GM19193 (cell line): ENCODE results near the gene IFI27.

ENCODE experiments used
- POLR2A ChIP-seq: IDR thresholded peaks from 4 replicates; pipeline ENCODE4 v1.6.1; 2011; ENCODE audit not compliant: insufficient read depth, insufficient read length; ENCODE audit errors: extremely low read depth

IFI27 gene

GRCh38 chr14:94114589-94115057 lies 4.1 kb downstream of the IFI27 start:
- no peak for TF ChIP-seq POLR2A

DNA sequence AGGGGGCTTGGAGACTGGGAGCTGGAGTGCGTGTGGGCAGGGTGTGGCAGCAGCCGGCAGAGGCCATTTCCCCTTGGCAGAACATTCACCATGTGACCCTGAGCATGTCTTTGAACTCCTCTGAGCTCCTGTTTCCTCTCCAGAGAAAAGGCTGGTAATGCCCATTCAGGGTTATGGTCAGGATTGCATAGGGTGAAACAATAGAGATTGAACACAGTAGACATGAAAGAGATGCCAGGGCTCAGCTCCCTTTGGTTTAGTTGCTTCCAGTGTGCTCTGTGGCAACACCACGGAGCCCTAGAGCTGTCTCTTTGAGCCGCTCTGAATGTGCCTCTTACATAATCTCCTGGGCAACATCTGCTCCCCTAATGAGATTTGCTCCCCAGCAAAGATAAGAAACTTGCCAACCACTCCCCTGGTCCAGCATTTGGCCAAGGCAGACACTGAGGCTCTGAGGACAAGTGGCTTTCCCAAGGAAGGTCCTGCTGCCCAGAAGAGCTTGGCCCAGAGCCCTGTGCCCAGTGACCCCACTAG lies 4.6 kb downstream of the IFI27 start:
- TF ChIP-seq POLR2A = no peak

DNA sequence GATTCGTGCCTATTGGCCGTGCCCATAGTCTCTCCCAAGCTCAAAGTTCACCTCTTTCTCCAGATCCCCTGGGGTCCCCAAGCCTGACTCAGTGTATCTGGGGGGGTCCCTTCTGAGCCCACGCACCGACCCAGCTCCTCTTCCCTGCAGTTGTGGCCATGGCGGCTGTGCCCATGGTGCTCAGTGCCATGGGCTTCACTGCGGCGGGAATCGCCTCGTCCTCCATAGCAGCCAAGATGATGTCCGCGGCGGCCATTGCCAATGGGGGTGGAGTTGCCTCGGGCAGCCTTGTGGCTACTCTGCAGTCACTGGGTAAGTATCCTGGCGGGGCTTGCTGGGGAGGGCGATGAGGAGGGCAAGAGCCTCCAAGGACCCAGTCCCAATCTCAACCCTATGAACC lies 5.1 kb downstream of the IFI27 start:
- TF ChIP-seq POLR2A = no peak

DNA sequence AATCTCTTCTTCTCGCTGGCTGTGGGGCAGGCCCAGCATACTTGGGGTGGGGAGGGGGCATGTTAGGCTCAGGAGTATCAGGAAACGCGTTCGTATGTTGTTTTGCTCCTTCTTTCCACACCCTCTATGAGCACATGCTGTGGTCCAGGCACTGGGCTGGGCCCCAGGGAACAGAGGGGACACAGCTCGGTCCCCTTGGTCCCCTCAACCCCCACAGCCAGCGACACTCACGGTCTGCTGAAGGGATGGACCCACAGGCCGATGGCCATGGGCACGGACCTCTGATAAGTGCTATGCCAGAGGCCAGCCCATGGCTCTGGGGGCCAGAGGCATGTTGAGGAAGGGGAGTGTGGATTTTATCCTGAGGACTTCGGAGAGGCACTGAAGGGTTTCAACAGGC lies 6.2 kb downstream of the IFI27 start:
- no peak for TF ChIP-seq POLR2A

- TF ChIP-seq POLR2A = no peak
These were observed 7.3 kb downstream of the IFI27 start for GRCh38 chr14:94117856-94118255.

DNA sequence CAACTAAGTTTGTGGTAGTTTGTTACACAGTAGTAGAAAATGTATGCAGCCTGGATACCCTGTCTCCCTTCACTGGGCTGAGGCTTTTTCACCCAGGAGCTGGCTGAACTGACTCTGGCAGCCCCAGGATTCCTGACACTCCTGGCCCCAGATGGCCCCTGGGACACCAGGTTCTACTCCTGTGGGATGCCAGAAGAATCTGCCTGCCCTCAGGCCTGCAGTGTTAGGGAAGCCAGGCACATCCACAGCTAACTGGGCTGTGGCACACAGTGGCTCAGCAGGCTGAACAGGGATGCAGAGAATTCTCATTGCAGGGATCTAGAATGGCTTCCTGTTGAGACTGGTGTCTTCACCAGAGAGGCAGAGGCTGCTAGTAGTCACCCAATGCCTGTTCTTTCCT lies 8.5 kb downstream of the IFI27 start:
- no peak for TF ChIP-seq POLR2A

DNA sequence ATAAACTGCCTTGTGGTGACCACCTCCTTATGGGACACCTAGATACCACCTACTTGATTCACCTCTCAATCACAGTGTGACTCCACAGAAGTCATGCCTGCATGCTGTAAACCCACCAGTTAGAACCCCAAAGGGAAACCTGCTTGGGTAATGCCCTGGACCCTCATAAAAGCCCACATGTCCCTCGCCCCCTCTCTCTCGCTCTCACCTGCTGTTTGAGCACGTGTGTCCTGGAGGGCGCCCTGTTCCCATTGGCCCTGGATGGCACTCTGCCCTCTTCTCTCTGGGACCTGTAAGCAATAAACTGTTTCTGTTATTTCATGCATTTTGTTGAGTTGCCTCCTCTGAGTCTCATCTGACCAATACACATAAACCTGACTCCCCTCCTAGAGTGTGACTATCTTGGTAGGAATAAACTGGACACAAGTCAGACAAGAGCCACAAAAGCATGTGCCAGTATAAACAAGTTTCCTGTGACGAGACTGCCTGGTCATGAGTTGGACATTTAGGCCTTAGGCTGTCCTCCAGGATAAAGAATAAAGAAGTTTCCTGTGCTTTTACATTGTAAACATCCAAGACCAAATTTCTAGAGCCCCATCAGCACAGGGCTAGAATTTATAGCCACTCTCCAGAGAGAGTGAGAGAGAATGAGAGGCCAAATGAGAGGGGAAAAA lies 10.3 kb downstream of the IFI27 start:
- no peak for TF ChIP-seq POLR2A

GRCh38 chr14:94121485-94121884 lies 10.9 kb downstream of the IFI27 start:
- no peak for TF ChIP-seq POLR2A

DNA sequence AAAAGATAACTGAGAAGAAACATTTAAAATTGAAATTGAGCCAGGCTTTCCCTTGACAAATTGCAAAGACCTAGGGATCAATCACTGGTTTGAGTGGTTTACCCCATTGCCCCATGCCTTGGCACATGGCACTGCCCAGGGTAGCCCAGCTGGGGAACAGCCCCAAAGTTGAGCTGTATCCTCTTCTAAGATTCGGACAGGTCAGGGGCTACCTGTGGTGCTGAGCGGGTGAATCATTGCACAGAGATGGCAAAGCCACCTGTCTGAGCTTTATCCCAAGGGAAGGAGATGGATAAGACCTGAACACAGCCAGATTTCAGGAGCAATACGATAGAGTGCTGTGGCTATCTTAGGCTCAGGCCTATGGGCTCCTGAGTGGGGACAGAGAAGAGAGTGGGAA lies 11.9 kb downstream of the IFI27 start:
- TF ChIP-seq POLR2A = no peak

DNA sequence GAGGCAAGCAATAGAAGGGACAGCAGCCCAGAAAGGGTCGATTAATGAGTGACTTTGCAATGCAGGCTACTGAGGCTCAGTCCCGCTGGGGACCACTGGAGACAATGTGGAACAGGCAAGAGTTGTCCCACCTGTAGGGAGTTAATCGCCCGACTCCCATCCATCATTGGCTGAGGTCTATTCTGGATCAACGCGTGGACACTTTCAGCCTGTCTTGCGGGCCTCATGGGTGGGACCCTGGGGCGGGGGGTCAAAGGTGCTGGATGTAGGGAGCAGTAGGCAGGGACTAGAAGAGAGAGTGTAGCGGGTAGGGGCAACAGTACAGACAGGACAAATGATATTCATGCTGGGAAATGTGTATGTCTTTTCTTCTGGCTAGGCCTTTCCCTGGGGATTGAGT lies 12.8 kb downstream of the IFI27 start:
- TF ChIP-seq POLR2A = no peak

DNA sequence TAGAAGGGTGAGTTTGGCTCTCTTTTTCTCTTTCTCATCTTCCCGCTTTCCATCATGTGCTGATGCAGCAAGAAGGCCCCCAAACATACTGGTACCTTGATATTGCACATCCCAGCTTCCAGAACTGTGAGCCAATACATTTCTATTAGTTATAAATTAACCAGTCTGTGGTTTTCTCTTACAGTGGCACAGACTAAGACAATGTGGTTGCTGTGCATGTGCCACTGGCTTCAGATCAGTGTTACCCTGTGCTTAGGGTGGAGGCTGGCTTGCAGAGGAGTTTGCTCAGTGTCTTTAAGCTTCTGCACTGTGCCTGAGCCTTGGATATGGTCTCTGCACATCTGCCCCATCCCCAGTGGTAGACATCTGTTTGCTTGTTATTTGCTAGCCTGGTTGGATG lies 13.3 kb downstream of the IFI27 start:
- no peak for TF ChIP-seq POLR2A

DNA sequence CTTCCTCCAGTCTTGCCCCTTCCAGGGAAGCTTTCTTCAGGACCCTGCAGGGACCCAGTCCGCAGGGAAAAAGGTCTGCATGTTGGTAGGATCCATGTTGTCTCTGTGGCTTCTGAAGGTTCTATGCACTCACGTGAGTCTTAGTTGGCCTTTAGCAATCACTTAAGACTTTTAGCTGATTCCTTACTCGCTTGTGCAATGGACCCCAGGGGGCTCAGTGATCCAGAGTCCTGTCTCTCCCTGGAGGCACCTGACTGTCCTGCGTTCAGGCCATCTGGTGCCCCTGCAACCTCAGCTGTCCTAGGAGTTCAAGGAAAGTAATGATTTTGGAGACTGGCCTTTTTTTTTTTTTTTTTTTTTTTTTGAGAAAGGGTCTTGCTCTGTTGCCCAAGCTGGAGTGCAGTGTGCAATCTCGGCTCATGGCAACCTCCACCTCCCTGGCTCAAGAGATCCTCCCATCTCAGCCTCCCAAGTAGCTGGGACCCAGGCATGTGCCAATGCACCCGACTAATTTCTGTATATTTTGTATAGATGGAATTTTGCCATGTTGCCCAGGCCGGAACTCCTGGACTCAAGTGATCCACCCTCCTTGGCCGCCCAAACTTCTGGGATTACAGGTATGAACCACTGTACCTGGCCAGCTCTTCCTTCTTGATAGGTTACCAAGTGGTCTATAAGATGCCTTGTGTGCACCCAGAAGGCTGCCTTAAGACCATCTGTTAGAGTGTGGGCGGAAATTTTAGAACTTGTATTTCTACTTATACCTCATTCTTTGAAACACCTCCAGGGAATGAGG lies 14.2 kb downstream of the IFI27 start:
- no peak for TF ChIP-seq POLR2A

GRCh38 chr14:94125659-94126418 lies 15.3 kb downstream of the IFI27 start:
- TF ChIP-seq POLR2A = no peak

DNA sequence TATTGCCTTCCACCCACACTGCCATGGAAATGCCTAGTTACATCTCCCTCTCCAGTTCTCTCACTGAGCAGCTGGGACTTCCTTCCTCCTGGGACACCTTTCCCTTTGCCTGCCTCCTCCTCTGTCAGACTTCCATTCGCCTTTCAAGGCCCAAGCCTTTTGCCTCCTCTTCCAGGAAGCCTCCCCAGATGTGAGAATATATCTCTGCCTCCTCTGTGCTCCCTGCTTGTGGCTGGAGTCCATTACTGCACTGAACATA lies 15.8 kb downstream of the IFI27 start:
- TF ChIP-seq POLR2A = no peak

DNA sequence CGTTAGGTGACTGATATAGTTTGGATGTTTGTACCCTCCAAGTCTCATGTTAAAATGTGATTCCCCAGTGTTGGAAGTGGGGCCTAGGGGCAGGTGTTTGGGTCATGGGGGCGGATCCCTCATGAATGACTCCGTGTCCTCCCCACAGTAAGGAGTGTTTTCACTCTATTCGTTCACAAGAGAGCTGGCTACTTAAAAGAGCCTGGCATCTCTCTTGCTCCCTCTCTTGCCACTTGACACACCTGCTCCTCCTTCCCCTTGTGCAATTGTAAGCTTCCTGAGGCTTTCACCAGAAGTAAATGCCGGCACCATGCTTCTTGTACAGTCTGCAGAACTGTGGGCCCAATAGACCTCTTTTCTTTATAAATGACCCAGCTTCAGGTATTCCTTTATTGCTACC lies 16.3 kb downstream of the IFI27 start:
- TF ChIP-seq POLR2A = no peak
